Osteocyte (in vitro differentiated cells): ENCODE results near the gene TATDN3. TPM values are rescaled to one million over a fixed set of nuclear protein-coding genes. Genes with fewer than 3 reads are reported as not detected.
"Not testable (repeated sequence)": the region's sequence is repeated elsewhere in the genome, so short reads cannot be mapped to it uniquely, and the experiment has no call there.

Experiments used
- DNase-seq: peaks from one replicate; pipeline ENCODE4 v3.0.0; 2021; ENCODE audit warnings: mixed read lengths; ENCODE audit not compliant: unreplicated experiment; ENCODE audit errors: extremely low spot score
- H3K27ac Mint-ChIP-seq: one replicate; pipeline ENCODE4 v1.8.0; 2021; ENCODE audit warnings: mild to moderate bottlenecking, mixed read lengths; ENCODE audit not compliant: unreplicated experiment
- H3K27me3 Mint-ChIP-seq: one replicate; pipeline ENCODE4 v1.8.0; 2021; ENCODE audit warnings: mixed read lengths; ENCODE audit not compliant: unreplicated experiment
- H3K36me3 Mint-ChIP-seq: one replicate; pipeline ENCODE4 v1.8.0; 2021; ENCODE audit warnings: mixed read lengths; ENCODE audit not compliant: unreplicated experiment
- H3K4me1 Mint-ChIP-seq: one replicate; pipeline ENCODE4 v1.8.0; 2021; ENCODE audit warnings: mixed read lengths; ENCODE audit not compliant: unreplicated experiment
- H3K4me3 Mint-ChIP-seq: one replicate; pipeline ENCODE4 v1.8.0; 2021; ENCODE audit warnings: mild to moderate bottlenecking, moderate library complexity, mixed read lengths; ENCODE audit not compliant: unreplicated experiment
- H3K9me3 Mint-ChIP-seq: one replicate; pipeline ENCODE4 v1.8.0; 2021; ENCODE audit warnings: mixed read lengths; ENCODE audit not compliant: unreplicated experiment
- CTCF ChIP-seq: fragments of 200-600 bp; sonication (generic); IDR thresholded peaks from 2 replicates; pipeline ENCODE4 v1.5.0; 2021; ENCODE audit warnings: antibody characterized with exemption, mild to moderate bottlenecking, moderate library complexity
- total RNA-seq: library from RNA; stranded (reverse); gene quantifications from 2 replicates; pipeline ENCODE4 v1.2.1, GENCODE V29; 2021

The TATDN3 gene
- total RNA-seq, 1 donor from 2014 or later = 15.6 TPM

- DNase-seq = no peak
- Mint-ChIP-seq H3K27me3 (no peaks in the 10 kb centered on the region), H3K4me1 (peaks cover 11% of the 10 kb centered on the region), H3K4me3 (no peak overlapping the region), H3K9me3 (no peaks in the 10 kb centered on the region), H3K27ac (no peak overlapping the region), H3K36me3 (peaks cover 2% of the 10 kb centered on the region)
- no peak for TF ChIP-seq CTCF
Measured at GRCh38 chr1:212860713-212861581, 69.3 kb downstream of the TATDN3 start.

GRCh38 chr1:212862111-212862690 is 70.5 kb downstream of the TATDN3 start:
- no peak for TF ChIP-seq CTCF
- H3K9me3 Mint-ChIP-seq = no peaks in the 10 kb centered on the region
- H3K27me3 Mint-ChIP-seq = no peaks in the 10 kb centered on the region
- H3K27ac Mint-ChIP-seq = no peak overlapping the region
- peaks cover 9% of the 10 kb centered on the region for H3K36me3 Mint-ChIP-seq
- H3K4me3 Mint-ChIP-seq = no peak overlapping the region
- no peak for DNase-seq
- peaks cover 11% of the 10 kb centered on the region for H3K4me1 Mint-ChIP-seq

- not testable (repeated sequence) for H3K4me1 Mint-ChIP-seq, H3K27ac Mint-ChIP-seq, H3K27me3 Mint-ChIP-seq, H3K4me3 Mint-ChIP-seq, DNase-seq, H3K9me3 Mint-ChIP-seq
- H3K36me3 Mint-ChIP-seq = peaks cover 10% of the 10 kb centered on the region
Measured at GRCh38 chr1:212863345-212863744, 71.7 kb downstream of the TATDN3 start.

GRCh38 chr1:212864201-212864600 is 72.5 kb downstream of the TATDN3 start:
- Mint-ChIP-seq H3K27ac (no peak overlapping the region), H3K9me3 (no peaks in the 10 kb centered on the region), H3K27me3 (no peaks in the 10 kb centered on the region), H3K4me3 (no peak overlapping the region), H3K36me3 (peaks cover 10% of the 10 kb centered on the region), H3K4me1 (peaks cover 3% of the 10 kb centered on the region)
- no peak for TF ChIP-seq CTCF
- DNase-seq = no peak

Other genes starting within 250 kb of the TATDN3 start
- 18.7 and 45.3 TPM in 2 replicates for gene ATF3, start 183.1 kb upstream of the TATDN3 start, total RNA-seq
- gene BATF3, start 92.1 kb upstream of the TATDN3 start, total RNA-seq = 0.56 and 0.71 TPM in 2 replicates
- 28.7 and 29.4 TPM in 2 replicates for gene NSL1, start 117 bp upstream of the TATDN3 start, total RNA-seq
- not detected in 2 replicates for gene SPATA45, start 55.8 kb downstream of the TATDN3 start, total RNA-seq
- 4.9 and 7.1 TPM in 2 replicates for gene FLVCR1, start 66.4 kb downstream of the TATDN3 start, total RNA-seq
- 3.3 and 3.7 TPM in 2 replicates for gene VASH2, start 158.6 kb downstream of the TATDN3 start, total RNA-seq
- gene ANGEL2, start 224.0 kb downstream of the TATDN3 start, total RNA-seq = 30.5 and 34.7 TPM in 2 replicates